Measurements from ENCODE around the gene ANTXR2. TPM values are rescaled to one million over a fixed set of nuclear protein-coding genes. Genes with fewer than 3 reads are reported as not detected.

ANTXR2 gene
- total and polyA plus RNA-seq, 2 of the 13 experiments (the other 11 are each of a cell fraction or from before 2014, with no cell fraction given), result 4.6 to 14.5 TPM

DNA sequence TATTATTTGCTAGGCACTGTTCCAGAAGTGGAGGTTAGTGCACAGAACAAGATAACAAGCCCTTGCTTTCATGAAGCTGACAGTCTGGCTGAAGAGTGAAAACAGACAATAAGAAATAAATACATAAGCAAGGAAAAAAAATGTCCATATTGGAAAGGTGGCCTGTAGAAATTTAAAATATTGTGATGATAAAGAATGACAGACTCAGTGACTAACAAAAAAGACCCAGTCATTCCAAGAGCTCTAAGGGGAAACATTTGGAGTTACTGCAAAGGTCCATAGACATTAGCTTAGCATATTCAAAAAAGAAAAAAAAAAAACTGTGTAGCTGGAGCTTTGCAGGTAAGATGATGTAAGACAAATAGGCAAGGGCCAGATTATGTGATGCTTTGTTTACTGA, 1.0 kb upstream of the ANTXR2 start:
- peaks cover 33% of the 10 kb centered on the region for H3K4me1 ChIP-seq (ENCODE audit: insufficient read depth, low read length)
- POLR2A ChIA-PET, result no interaction called here
- H3K4me2 ChIP-seq (ENCODE audit: low read depth, low read length), result no peak overlapping the region

More for the DNA sequence above, 1.0 kb upstream of the ANTXR2 start:
- no peak for ATAC-seq
- in situ Hi-C loops (cut with HindIII; ENCODE audit: extremely low pct_ligation_motif_present, low pct_unique_long_range_greater_than_20kb), result loop anchor here (10.0 kb wide), 1 partner anchor 159 kb away; no protein-coding TSS in a partner anchor
- TF ChIP-seq MAZ (IDR thresholded peaks at IDR 0.05; ENCODE audit: borderline replicate concordance, low read depth, low read length) (no peak), MAZ (CRISPR knock-in tag; IDR thresholded peaks at IDR 0.05; ENCODE audit: low read depth) (no peak), ZNF709 (CRISPR knock-in tag; IDR thresholded peaks at IDR 0.05) (no peak), ZBTB7B (CRISPR knock-in tag; IDR thresholded peaks at IDR 0.05) (no peak), ZNF230 (CRISPR knock-in tag; IDR thresholded peaks at IDR 0.05) (no peak), ZC3H13 (CRISPR knock-in tag; IDR thresholded peaks at IDR 0.05) (no peak), ZNF292 (CRISPR knock-in tag; IDR thresholded peaks at IDR 0.05; ENCODE audit: borderline replicate concordance, low read depth) (no peak), GATA4 (IDR thresholded peaks at IDR 0.05; ENCODE audit: borderline replicate concordance, low read depth) (no peak), ATM (IDR thresholded peaks at IDR 0.05; ENCODE audit: borderline replicate concordance) (no peak), HNF4G (IDR thresholded peaks at IDR 0.05; ENCODE audit: borderline replicate concordance, low read depth, low read length) (no peak), HNF4G (CRISPR knock-in tag; IDR thresholded peaks at IDR 0.05; ENCODE audit: borderline replicate concordance, low read depth) (no peak), ZNF850 (CRISPR knock-in tag; conservative IDR thresholded peaks at IDR 0.05) (no peak), POGZ (CRISPR knock-in tag; IDR thresholded peaks at IDR 0.05) (no peak), MAFG (CRISPR knock-in tag; IDR thresholded peaks at IDR 0.05) (no peak), ZNF24 (IDR thresholded peaks at IDR 0.05) (no peak), BCL3 (CRISPR knock-in tag; IDR thresholded peaks at IDR 0.05) (no peak)
- TF ChIP-seq, protein P1, sequence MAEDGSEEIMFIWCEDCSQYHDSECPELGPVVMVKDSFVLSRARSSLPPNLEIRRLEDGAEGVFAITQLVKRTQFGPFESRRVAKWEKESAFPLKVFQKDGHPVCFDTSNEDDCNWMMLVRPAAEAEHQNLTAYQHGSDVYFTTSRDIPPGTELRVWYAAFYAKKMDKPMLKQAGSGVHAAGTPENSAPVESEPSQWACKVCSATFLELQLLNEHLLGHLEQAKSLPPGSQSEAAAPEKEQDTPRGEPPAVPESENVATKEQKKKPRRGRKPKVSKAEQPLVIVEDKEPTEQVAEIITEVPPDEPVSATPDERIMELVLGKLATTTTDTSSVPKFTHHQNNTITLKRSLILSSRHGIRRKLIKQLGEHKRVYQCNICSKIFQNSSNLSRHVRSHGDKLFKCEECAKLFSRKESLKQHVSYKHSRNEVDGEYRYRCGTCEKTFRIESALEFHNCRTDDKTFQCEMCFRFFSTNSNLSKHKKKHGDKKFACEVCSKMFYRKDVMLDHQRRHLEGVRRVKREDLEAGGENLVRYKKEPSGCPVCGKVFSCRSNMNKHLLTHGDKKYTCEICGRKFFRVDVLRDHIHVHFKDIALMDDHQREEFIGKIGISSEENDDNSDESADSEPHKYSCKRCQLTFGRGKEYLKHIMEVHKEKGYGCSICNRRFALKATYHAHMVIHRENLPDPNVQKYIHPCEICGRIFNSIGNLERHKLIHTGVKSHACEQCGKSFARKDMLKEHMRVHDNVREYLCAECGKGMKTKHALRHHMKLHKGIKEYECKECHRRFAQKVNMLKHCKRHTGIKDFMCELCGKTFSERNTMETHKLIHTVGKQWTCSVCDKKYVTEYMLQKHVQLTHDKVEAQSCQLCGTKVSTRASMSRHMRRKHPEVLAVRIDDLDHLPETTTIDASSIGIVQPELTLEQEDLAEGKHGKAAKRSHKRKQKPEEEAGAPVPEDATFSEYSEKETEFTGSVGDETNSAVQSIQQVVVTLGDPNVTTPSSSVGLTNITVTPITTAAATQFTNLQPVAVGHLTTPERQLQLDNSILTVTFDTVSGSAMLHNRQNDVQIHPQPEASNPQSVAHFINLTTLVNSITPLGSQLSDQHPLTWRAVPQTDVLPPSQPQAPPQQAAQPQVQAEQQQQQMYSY (CRISPR knock-in tag; IDR thresholded peaks at IDR 0.05), result no peak
- TF ChIP-seq, protein P2, sequence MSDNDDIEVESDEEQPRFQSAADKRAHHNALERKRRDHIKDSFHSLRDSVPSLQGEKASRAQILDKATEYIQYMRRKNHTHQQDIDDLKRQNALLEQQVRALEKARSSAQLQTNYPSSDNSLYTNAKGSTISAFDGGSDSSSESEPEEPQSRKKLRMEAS (IDR thresholded peaks at IDR 0.05), result no peak
- no TSS peak for BruUV-seq (replicated peaks)
- no peak for DNase-seq (ENCODE audit: low spot score)
- Histone ChIP-seq H2AFZ (ENCODE audit: low read length) (no peak overlapping the region), H3K79me2 (ENCODE audit: insufficient read depth, low read length) (no peaks in the 10 kb centered on the region), H3K9ac (ENCODE audit: insufficient read depth, low read depth, low read length) (no peak overlapping the region), H4K20me1 (ENCODE audit: insufficient read depth, low read length) (no peaks in the 10 kb centered on the region), H3K4me3 (replicated peaks in 1 of 3; ENCODE audit: insufficient read depth in 1 of 3, low read depth in 2 of 3, low read length in 3 of 3) (no peak overlapping the region), H3K27ac (ENCODE audit: extremely low read length, insufficient read depth, low read length) (no peak overlapping the region), H3K27me3 (ENCODE audit: control insufficient read depth in 1 of 2, insufficient read depth in 2 of 2, low read length in 2 of 2) (no peaks in the 10 kb centered on the region), H3K9me3 (ENCODE audit: low read length) (no peaks in the 10 kb centered on the region), H3K36me3 (replicated peaks in 1 of 2; ENCODE audit: control insufficient read depth in 1 of 2, insufficient read depth in 2 of 2, low read length in 2 of 2) (no peaks in the 10 kb centered on the region)
- no peak for FAIRE-seq
- CTCF ChIA-PET (ENCODE audit: low intra/inter-chr PET ratio, low total read pairs), result no interaction called here
- intact Hi-C loops (cut with micrococcal nuclease; ENCODE audit: unreplicated experiment), result no loop called here

All from HepG2 (cell line).